Panc1 (cell line): ENCODE measurements around the gene LRRC1. TPM values are rescaled to one million over a fixed set of nuclear protein-coding genes. Genes with fewer than 3 reads are reported as not detected.

ENCODE experiments used
- ATAC-seq: fragments of 200-7000 bp; cut with Tn5 transposase; 2 replicates; pipeline ENCODE4 v1.9.1; 2020; ENCODE audit warnings: mild to moderate bottlenecking, moderate library complexity
- BruUV-seq: library from RNA; stranded (reverse); fragments of 400-500 nt; replicated peaks from 2 replicates; lab custom pipeline; 2021; lab: Mats Ljungman, UMichigan
- CTCF ChIA-PET: fragments of 300-600 bp; sonication (Branson Sonifier 250); formaldehyde crosslinking; loops from one replicate; lab custom pipeline; 2022; ENCODE audit warnings: antibody characterized with exemption; lab: Charles Lee
- POLR2A ChIA-PET: fragments of 300-600 bp; sonication (Branson Sonifier 250); formaldehyde crosslinking; loops from one replicate; lab custom pipeline; 2022; ENCODE audit warnings: antibody characterized with exemption; lab: Charles Lee
- DNase-seq: peaks from one replicate; pipeline ENCODE4 v3.0.0-alpha.2; 2010; ENCODE audit warnings: low read depth, low spot score
- H3K27ac ChIP-seq: 2 replicates; pipeline ENCODE4 v1.5.1; 2011; ENCODE audit warnings: mild to moderate bottlenecking, low read length, inconsistent platforms
- H3K27me3 ChIP-seq: fragments of 200-500 bp; sonication (Bioruptor generic); 2 replicates; pipeline ENCODE4 v1.6.0; 2014; ENCODE audit warnings: low read length, inconsistent platforms; ENCODE audit not compliant: control insufficient read depth, insufficient read depth
- H3K36me3 ChIP-seq: fragments of 200-500 bp; sonication (Bioruptor generic); 2 replicates; pipeline ENCODE4 v1.5.1; 2014; ENCODE audit warnings: inconsistent platforms, mild to moderate bottlenecking, low read length, moderate library complexity; ENCODE audit not compliant: control insufficient read depth, insufficient read depth
- H3K4me1 ChIP-seq: 2 replicates; pipeline ENCODE4 v1.5.1; 2011; ENCODE audit warnings: inconsistent platforms, mild to moderate bottlenecking, low read length, moderate library complexity; ENCODE audit not compliant: control insufficient read depth, insufficient read depth
- H3K4me3 ChIP-seq, 2 experiments: 2 replicates each; pipeline ENCODE4 v1.5.1; 2011 to 2012; ENCODE audit warnings: low read depth in 2 of 2, low read length in 2 of 2, mild to moderate bottlenecking in 2 of 2, inconsistent platforms in 1 of 2, moderate library complexity in 1 of 2
- H3K9me3 ChIP-seq: fragments of 200-500 bp; sonication (Bioruptor generic); 2 replicates; pipeline ENCODE4 v1.5.1; 2014; ENCODE audit warnings: low read depth, mild to moderate bottlenecking, inconsistent platforms, low read length, moderate library complexity; ENCODE audit not compliant: control insufficient read depth, insufficient read depth
- CTCF ChIP-seq: fragments of 450-650 bp; IDR thresholded peaks from 2 replicates; pipeline ENCODE4 v1.5.1; 2017; ENCODE audit warnings: mild to moderate bottlenecking
- POLR2AphosphoS5 ChIP-seq: IDR thresholded peaks from 2 replicates; pipeline ENCODE4 v1.6.1; 2012; ENCODE audit warnings: mild to moderate bottlenecking, low read depth, low read length, moderate library complexity
- REST ChIP-seq, 2 experiments: IDR thresholded peaks; 2 replicates each; pipeline ENCODE4 v1.6.1; 2011 to 2012; ENCODE audit warnings: low read depth in 2 of 2, control low read depth in 1 of 2, low read length in 1 of 2, mild to moderate bottlenecking in 1 of 2, moderate library complexity in 1 of 2; ENCODE audit not compliant: insufficient read depth in 1 of 2
- SIN3A ChIP-seq: IDR thresholded peaks from 2 replicates; pipeline ENCODE4 v1.6.1; 2012; ENCODE audit warnings: low read depth, mild to moderate bottlenecking, low read length, moderate library complexity, borderline replicate concordance; ENCODE audit not compliant: insufficient read depth
- TCF7L2 ChIP-seq: IDR thresholded peaks from 2 replicates; pipeline ENCODE4 v1.6.1; 2011; ENCODE audit warnings: mild to moderate bottlenecking, low read depth, low read length, inconsistent platforms
- in situ Hi-C: cut with HindIII; loops from 2 replicates; pipeline ENCODE4 v1.10.0; 2016; ENCODE audit warnings: low sequenced_read_pairs, low pct_unique_long_range_greater_than_20kb
- intact Hi-C: fragments of 100-400 bp; cut with micrococcal nuclease; formaldehyde crosslinking; loops from one replicate; pipeline ENCODE4 v1.10.0; 2022; ENCODE audit not compliant: unreplicated experiment
- total RNA-seq: library from RNA; stranded (reverse); gene quantifications from one replicate; pipeline ENCODE4 v1.2.1, GENCODE V29; 2021; ENCODE audit not compliant: unreplicated experiment

LRRC1 gene
- total RNA-seq, 1 experiment from 2014 or later = 13.8 TPM

GRCh38 chr6:53828215-53828614 is 33.4 kb downstream of the LRRC1 start:
- Histone ChIP-seq H3K4me1 (peaks cover 6% of the 10 kb centered on the region; the same call in 1 of the 2 replicates), H3K27me3 (no peaks in the 10 kb centered on the region), H3K27ac (no peak overlapping the region), H3K9me3 (no peaks in the 10 kb centered on the region), H3K36me3 (no peaks in the 10 kb centered on the region), H3K4me3 (no peak overlapping the region)
- ATAC-seq = peak; percentile 54
- ChIA-PET CTCF (no interaction called here), POLR2A (interaction anchor here (0.6 kb wide), 1 partner anchor 10 kb away, joined by 5 read pairs; no protein-coding TSS in a partner anchor)
- no peak for DNase-seq
- in situ Hi-C loops = no loop called here
- TF ChIP-seq TCF7L2 = no peak
- TF ChIP-seq SIN3A = no peak
- TF ChIP-seq CTCF = no peak
- TF ChIP-seq REST (IDR thresholded peaks at IDR 0.05; ENCODE audit: insufficient read depth in 1 of 2, low read depth in 2 of 2, low read length in 1 of 2) = no peak
- no peak for TF ChIP-seq POLR2AphosphoS5
- no TSS peak for BruUV-seq
- intact Hi-C loops = no loop called here

GRCh38 chr6:53828966-53829697 is 34.3 kb downstream of the LRRC1 start:
- no TSS peak for BruUV-seq
- Histone ChIP-seq H3K4me1 (peaks cover 6% of the 10 kb centered on the region; the same call in 1 of the 2 replicates), H3K36me3 (no peaks in the 10 kb centered on the region), H3K9me3 (no peaks in the 10 kb centered on the region), H3K27ac (no peak overlapping the region), H3K4me3 (no peak overlapping the region), H3K27me3 (no peaks in the 10 kb centered on the region)
- DNase-seq (no peak), ATAC-seq (0 out of 2 replicates have a peak, but pooled peaks have one; percentile 23)
- no peak for TF ChIP-seq CTCF
- TF ChIP-seq TCF7L2 = no peak
- TF ChIP-seq REST (IDR thresholded peaks at IDR 0.05; ENCODE audit: insufficient read depth in 1 of 2, low read depth in 2 of 2, low read length in 1 of 2) = no peak
- TF ChIP-seq SIN3A = no peak
- no peak for TF ChIP-seq POLR2AphosphoS5
- CTCF ChIA-PET = no interaction called here
- POLR2A ChIA-PET = no interaction called here
- in situ Hi-C loops (no loop called here), intact Hi-C loops (no loop called here)
